GM20000 (cell line): ENCODE results near the gene HSPA8.

Experiments
- DNase-seq: peaks from one replicate; pipeline ENCODE4 v3.0.0; 2012; ENCODE audit warnings: low spot score
- TF ChIP-seq, protein P1 (sequence below): IDR thresholded peaks from 2 replicates; pipeline ENCODE4 v1.5.1; 2012; ENCODE audit warnings: mild to moderate bottlenecking, control low read depth; ENCODE audit errors: extremely low read depth, missing control alignments

HSPA8 gene

DNA sequence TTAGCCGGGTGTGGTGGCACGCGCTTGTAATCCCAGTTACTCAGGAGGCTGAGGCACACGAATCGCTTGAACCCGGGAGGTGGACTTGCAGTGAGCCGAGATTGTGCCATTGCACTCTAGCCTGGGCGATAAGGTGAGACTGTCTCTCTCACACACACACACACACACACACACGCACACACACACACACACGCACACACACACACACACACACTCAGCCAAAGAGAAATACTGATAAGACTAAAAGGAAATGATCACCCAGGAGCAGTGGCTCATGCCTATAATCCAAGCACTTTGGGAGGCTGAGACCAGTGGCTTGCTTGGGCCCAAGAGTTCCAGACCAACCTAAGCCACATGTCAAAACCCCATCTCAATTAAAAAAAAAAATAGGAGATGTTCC, 20.8 kb downstream of the HSPA8 start:
- TF ChIP-seq, protein P1, sequence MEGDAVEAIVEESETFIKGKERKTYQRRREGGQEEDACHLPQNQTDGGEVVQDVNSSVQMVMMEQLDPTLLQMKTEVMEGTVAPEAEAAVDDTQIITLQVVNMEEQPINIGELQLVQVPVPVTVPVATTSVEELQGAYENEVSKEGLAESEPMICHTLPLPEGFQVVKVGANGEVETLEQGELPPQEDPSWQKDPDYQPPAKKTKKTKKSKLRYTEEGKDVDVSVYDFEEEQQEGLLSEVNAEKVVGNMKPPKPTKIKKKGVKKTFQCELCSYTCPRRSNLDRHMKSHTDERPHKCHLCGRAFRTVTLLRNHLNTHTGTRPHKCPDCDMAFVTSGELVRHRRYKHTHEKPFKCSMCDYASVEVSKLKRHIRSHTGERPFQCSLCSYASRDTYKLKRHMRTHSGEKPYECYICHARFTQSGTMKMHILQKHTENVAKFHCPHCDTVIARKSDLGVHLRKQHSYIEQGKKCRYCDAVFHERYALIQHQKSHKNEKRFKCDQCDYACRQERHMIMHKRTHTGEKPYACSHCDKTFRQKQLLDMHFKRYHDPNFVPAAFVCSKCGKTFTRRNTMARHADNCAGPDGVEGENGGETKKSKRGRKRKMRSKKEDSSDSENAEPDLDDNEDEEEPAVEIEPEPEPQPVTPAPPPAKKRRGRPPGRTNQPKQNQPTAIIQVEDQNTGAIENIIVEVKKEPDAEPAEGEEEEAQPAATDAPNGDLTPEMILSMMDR: no peak
- DNase-seq: no peak

DNA sequence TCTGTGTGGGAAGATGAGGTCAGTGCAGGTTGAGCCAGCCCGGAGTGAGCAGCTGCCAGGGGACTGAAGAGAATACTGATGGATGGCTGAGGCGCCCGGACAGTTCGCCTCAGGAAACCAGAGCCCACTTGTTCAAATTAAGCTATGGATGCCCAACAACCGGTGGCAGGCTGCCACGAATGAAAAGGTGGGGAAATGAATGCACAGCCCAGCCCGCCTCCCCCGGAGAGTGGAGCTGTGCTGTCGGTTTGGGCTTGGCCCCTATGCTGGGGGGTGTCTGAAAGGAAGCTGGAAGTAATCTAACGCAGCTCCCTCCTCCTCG, 21.9 kb downstream of the HSPA8 start:
- TF ChIP-seq, protein P1: no peak

DNA sequence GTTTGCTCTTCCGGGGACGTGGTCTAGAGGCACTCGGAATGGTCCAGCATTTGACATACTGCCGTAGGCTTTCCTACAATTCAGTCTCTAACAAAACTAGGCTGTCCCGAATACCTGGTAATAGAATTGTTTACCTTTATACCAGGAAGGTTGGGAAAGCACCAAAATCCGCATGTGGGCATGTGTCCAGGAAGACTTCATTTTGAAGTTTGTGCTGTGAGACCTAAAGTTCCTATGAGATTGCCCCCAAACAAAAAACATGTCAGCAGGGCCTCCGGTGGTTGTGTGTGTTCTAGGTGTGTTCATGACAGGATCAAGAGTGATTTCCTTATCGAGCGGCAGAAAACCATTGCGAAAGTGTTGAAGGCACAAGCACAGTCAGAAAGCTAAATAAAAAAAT, 26.1 kb downstream of the HSPA8 start:
- DNase-seq: no peak
- TF ChIP-seq, protein P1: no peak

More for the DNA sequence above, 21.9 kb downstream of the HSPA8 start:
- DNase-seq: no peak

DNA sequence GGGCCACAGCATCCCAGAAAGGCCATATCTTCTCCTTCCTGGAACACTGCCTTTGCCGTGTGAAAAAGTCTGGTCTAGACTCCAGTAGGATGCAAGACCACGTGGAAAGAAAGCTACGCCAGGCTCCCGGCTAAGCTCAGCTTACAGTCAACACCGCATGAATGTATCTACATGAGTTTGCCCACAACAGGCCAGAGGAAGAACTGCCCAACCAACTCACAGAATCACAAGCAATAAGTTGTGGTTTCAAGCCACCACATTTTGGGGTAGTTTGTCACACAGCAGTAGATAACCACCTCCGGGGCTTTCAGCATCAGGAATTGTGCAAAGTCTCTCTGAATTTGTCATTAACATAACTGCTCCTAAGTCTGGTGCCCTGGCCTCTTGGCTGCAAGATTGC, 27.3 kb downstream of the HSPA8 start:
- DNase-seq: no peak
- TF ChIP-seq, protein P1: no peak

DNA sequence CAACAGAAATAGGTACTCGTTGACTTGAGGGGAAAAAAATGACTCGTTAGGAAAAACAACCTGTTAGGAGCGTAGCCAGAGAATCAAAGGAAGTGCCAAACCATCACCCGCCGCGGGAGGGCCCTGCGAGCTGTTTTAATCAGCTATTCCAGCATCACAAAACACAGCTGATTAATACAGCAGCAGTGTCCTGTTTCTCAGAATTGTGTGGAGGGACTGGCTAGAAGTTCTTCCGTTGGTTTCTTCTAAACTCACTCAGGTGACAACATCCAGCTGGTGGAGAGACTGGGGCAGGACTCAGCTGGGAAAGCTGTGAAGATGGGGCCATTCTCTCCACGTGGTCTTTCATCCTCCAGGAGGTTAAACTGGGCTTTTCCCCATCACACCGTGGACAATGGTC, 28.0 kb downstream of the HSPA8 start:
- DNase-seq: no peak
- TF ChIP-seq, protein P1: peak; percentile 4

DNA sequence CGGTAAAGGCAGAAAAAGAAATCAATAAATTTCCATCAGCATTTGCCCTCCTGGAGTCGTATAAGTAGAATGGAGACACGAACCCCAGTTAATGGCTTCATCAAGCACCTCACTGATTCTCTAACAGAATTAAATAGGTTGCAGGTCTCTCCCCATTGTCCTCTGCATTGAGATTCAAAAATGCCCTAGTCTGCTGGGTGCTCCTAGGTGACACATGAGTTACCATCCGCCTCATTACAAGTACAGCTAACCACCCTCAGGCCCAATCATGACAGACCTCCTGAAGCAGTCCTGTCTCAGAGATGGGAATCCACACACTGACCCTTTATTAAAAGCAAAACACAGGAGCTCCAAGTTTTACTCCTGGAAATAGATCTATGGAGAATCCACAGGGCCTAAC, 31.4 kb downstream of the HSPA8 start:
- TF ChIP-seq, protein P1: no peak
- no peak for DNase-seq

DNA sequence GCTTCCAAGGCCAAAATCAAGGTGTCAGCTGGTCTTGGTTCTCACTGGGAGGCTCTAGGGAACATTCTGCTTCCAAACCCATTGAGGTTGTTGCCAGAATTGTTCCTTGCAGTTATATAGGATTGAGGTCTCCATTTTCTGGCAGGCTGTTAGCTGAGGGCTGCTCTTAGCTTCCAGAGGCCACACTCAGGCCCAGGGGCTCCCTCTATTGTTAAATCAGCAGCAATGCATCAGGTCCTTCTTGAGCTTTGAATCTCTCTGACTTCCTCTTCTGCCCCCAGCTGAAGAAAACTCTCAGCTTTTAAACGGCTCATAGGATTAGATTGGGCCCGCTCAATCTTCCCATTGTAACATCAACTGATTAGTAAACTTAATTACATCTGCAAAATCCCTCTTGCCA, 41.0 kb downstream of the HSPA8 start:
- peak; percentile 73 for DNase-seq
- TF ChIP-seq, protein P1: peak; percentile 50
